HepG2 (cell line): ENCODE data around the gene MICAL3. TPM values are rescaled to one million over a fixed set of nuclear protein-coding genes. Genes with fewer than 3 reads are reported as not detected.

Experiments
- ATAC-seq: fragments of 200-7000 bp; cut with Tn5 transposase; 3 replicates; pipeline ENCODE4 v1.9.1; 2020; ENCODE audit warnings: mild to moderate bottlenecking, moderate library complexity
- BruUV-seq: library from RNA; stranded (reverse); fragments of 400-500 nt; replicated peaks from 2 replicates; lab custom pipeline; 2021; lab: Mats Ljungman, UMichigan
- CTCF ChIA-PET: fragments of 300-600 bp; formaldehyde crosslinking; extraction: SDS; loops from one replicate; lab custom pipeline; 2021; ENCODE audit warnings: low total read pairs, inconsistent platforms, low intra/inter-chr PET ratio; lab: Yijun Ruan, JAX
- POLR2A ChIA-PET: fragments of 350-600 bp; sonication (Branson Sonifier 250); formaldehyde crosslinking; loops from one replicate; lab custom pipeline; 2020; ENCODE audit warnings: antibody characterized with exemption, inconsistent platforms; lab: Yijun Ruan, JAX
- DNase-seq: peaks from one replicate; pipeline ENCODE4 v3.0.0-alpha.2; 2015; ENCODE audit warnings: low spot score
- FAIRE-seq: peaks from 3 replicates; lab custom pipeline; 2011; peaks lifted over from hg19 to GRCh38; lab: Jason Lieb, UNC
- H2AFZ ChIP-seq: one replicate; pipeline ENCODE4 v1.6.1; 2011; ENCODE audit warnings: low read length, inconsistent platforms
- H3K27ac ChIP-seq: fragments of 300-600 bp; 3 replicates; pipeline ENCODE4 v1.8.0; 2011; ENCODE audit warnings: mixed run types, mild to moderate bottlenecking, mixed read lengths, low read length, inconsistent platforms; ENCODE audit not compliant: insufficient read depth; ENCODE audit errors: extremely low read length
- H3K27me3 ChIP-seq, 2 experiments: fragments of 200-600 bp in 1 of 2; 2 replicates in 1 of 2; 3 replicates in 1 of 2; pipeline versions ENCODE4 v1.6.0 to v1.8.0; 2011; ENCODE audit warnings: low read length in 2 of 2, mild to moderate bottlenecking in 2 of 2, moderate library complexity in 2 of 2, inconsistent platforms in 1 of 2; ENCODE audit not compliant: insufficient read depth in 2 of 2, control insufficient read depth in 1 of 2
- H3K36me3 ChIP-seq, 2 experiments: fragments of 200-600 bp in 1 of 2; replicated peaks in 1 of 2; 2 replicates in 1 of 2; 3 replicates in 1 of 2; pipeline versions ENCODE4 v1.5.1 to v1.8.0; 2011; ENCODE audit warnings: low read length in 2 of 2, inconsistent platforms in 1 of 2; ENCODE audit not compliant: insufficient read depth in 2 of 2, control insufficient read depth in 1 of 2
- H3K4me1 ChIP-seq: 2 replicates; pipeline ENCODE4 v1.5.1; 2012; ENCODE audit warnings: low read length, inconsistent platforms; ENCODE audit not compliant: insufficient read depth
- H3K4me2 ChIP-seq: 2 replicates; pipeline ENCODE4 v1.6.0; 2011; ENCODE audit warnings: low read depth, low read length, inconsistent platforms
- H3K4me3 ChIP-seq, 3 experiments: fragments of 200-600 bp in 1 of 3; sonication (generic), shearing (Covaris generic) in 1 of 3; replicated peaks in 1 of 3; 2 replicates each; pipeline ENCODE4 v1.5.1; 2011 to 2016; ENCODE audit warnings: low read length in 3 of 3, inconsistent platforms in 2 of 3, low read depth in 2 of 3, mild to moderate bottlenecking in 2 of 3, control low read depth in 1 of 3, mixed read lengths in 1 of 3; ENCODE audit not compliant: insufficient read depth in 1 of 3
- H3K79me2 ChIP-seq: one replicate; pipeline ENCODE4 v1.6.1; 2011; ENCODE audit warnings: low read length, inconsistent platforms; ENCODE audit not compliant: insufficient read depth
- H3K9ac ChIP-seq: 2 replicates; pipeline ENCODE4 v1.6.0; 2011; ENCODE audit warnings: mild to moderate bottlenecking, low read depth, low read length, inconsistent platforms; ENCODE audit not compliant: insufficient read depth
- H3K9me3 ChIP-seq: 2 replicates; pipeline ENCODE4 v1.5.1; 2012; ENCODE audit warnings: mild to moderate bottlenecking, low read length
- H4K20me1 ChIP-seq: 2 replicates; pipeline ENCODE4 v1.6.0; 2011; ENCODE audit warnings: inconsistent platforms, mild to moderate bottlenecking, low read length, moderate library complexity; ENCODE audit not compliant: insufficient read depth
- NFKB2 ChIP-seq: sonication (generic); formaldehyde crosslinking; IDR thresholded peaks from 2 replicates; pipeline ENCODE4 v1.4.0; 2020; ENCODE audit warnings: missing genetic modification reagents, borderline replicate concordance
- SIN3B ChIP-seq: fragments of 150-350 bp; IDR thresholded peaks from 2 replicates; pipeline ENCODE4 v1.6.1; 2014; ENCODE audit warnings: low read length
- ZFP36 ChIP-seq: fragments of 150-350 bp; IDR thresholded peaks from 2 replicates; pipeline ENCODE4 v1.6.1; 2018; ENCODE audit warnings: borderline replicate concordance, low read length, low read depth; ENCODE audit not compliant: partially characterized antibody
- ZKSCAN1 ChIP-seq: fragments of 150-350 bp; IDR thresholded peaks from 2 replicates; pipeline ENCODE4 v1.6.1; 2014; ENCODE audit warnings: low read length
- ZNF10 ChIP-seq: sonication (generic); formaldehyde crosslinking; IDR thresholded peaks from 2 replicates; pipeline ENCODE4 v1.4.0; 2020; ENCODE audit warnings: mild to moderate bottlenecking, low read depth, missing genetic modification reagents, borderline replicate concordance
- ZNF44 ChIP-seq: sonication (generic); formaldehyde crosslinking; IDR thresholded peaks from 2 replicates; pipeline ENCODE4 v1.5.1; 2020; ENCODE audit warnings: mild to moderate bottlenecking, missing genetic modification reagents
- ZNF569 ChIP-seq: sonication (generic); formaldehyde crosslinking; IDR thresholded peaks from 2 replicates; pipeline ENCODE4 v1.5.0; 2020; ENCODE audit warnings: mild to moderate bottlenecking, missing genetic modification reagents, moderate library complexity, borderline replicate concordance
- ZNF777 ChIP-seq: sonication (generic); formaldehyde crosslinking; IDR thresholded peaks from 2 replicates; pipeline ENCODE4 v1.4.0; 2020; ENCODE audit warnings: missing genetic modification reagents
- WGBS: methylation state at CpG from one replicate; pipeline ENCODE4 v1.1.6; 2017; ENCODE audit warnings: low lambda C conversion rate; 5-methylcytosine and 5-hydroxymethylcytosine counted together
- in situ Hi-C: cut with HindIII; loops from 2 replicates; pipeline ENCODE4 v1.10.0; 2017; ENCODE audit warnings: low pct_unique_long_range_greater_than_20kb; ENCODE audit not compliant: extremely low pct_ligation_motif_present
- intact Hi-C: fragments of 100-400 bp; cut with micrococcal nuclease; formaldehyde crosslinking; loops from one replicate; pipeline ENCODE4 v1.10.0; 2022; ENCODE audit not compliant: unreplicated experiment
- polyA plus RNA-seq, 8 experiments: library from polyadenylated mRNA; depleted of rRNA in 3 of 8; stranded (reverse) in 7 of 8; unstranded in 1 of 8; fragments of >200 nt; fragmentation: Illumina TruSeq in 4 of 8; extraction: Trizol in 4 of 8; gene quantifications; 2 replicates each; pipeline versions ENCODE4 v1.2.1 to v1.2.3, GENCODE V29; 2011 to 2016; ENCODE audit warnings: low read depth in 4 of 8, missing spikeins in 1 of 8, mixed read lengths in 1 of 8; ENCODE audit not compliant: insufficient read depth in 1 of 8
- total RNA-seq, 5 experiments: library from RNA; depleted of rRNA; stranded (reverse); fragments of >200 nt; fragmentation: Illumina TruSeq; extraction: Trizol; gene quantifications; 2 replicates each; pipeline ENCODE4 v1.2.3, GENCODE V29; 2016; ENCODE audit warnings: low read depth in 1 of 5
- TF ChIP-seq, protein P1 (sequence below): fragments of 450-650 bp; IDR thresholded peaks from 2 replicates; pipeline ENCODE4 v1.6.1; 2017
- TF ChIP-seq, protein P2 (sequence below): sonication (generic); formaldehyde crosslinking; conservative IDR thresholded peaks from 2 replicates; pipeline ENCODE4 v1.4.0; 2020; ENCODE audit warnings: mild to moderate bottlenecking, missing genetic modification reagents, moderate library complexity
- TF ChIP-seq, protein P3 (sequence below): IDR thresholded peaks from 2 replicates; pipeline ENCODE4 v1.6.1; 2016; ENCODE audit warnings: missing compliant biosample characterization, missing genetic modification reagents, borderline replicate concordance

MICAL3 gene
- total and polyA plus RNA-seq, 2 of the 13 experiments (the other 11 are each of a cell fraction or from before 2014, with no cell fraction given): 5.3 to 12.5 TPM

DNA sequence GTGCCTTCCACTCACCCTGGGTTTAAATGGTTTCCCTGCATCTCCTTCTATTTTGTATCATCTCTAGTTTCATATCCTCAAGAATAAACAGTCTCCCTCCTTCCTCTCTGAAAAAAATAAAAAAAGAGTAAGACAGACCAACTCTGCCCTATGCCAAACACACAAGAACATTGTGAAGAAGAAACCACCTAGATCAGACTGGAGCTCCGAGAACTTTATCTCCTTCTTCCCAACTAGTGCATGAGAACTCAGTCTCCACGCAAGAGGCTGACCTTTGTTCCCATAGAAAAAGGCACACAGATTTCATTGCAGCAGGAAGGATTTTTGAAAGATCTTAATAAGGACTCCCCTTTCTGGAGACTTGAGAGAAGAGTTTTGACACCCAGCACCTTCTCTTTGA is 44.7 kb upstream of the MICAL3 start:
- Histone ChIP-seq H3K36me3 (no peaks in the 10 kb centered on the region), H3K4me3 (no peak overlapping the region), H3K9me3 (no peaks in the 10 kb centered on the region), H3K27me3 (no peaks in the 10 kb centered on the region), H3K27ac (no peak overlapping the region), H4K20me1 (no peaks in the 10 kb centered on the region), H2AFZ (no peak overlapping the region), H3K4me1 (peaks cover 74% of the 10 kb centered on the region), H3K4me2 (no peak overlapping the region), H3K79me2 (no peaks in the 10 kb centered on the region), H3K9ac (no peak overlapping the region)
- in situ Hi-C loops: no loop called here
- ChIA-PET POLR2A (interaction anchor here (1.2 to 2.2 kb wide), 5 partner anchors 8 to 33 kb away, joined by 3 to 16 read pairs (median 9); partner anchors contain the start of gene PEX26), CTCF (no interaction called here)
- no peak for DNase-seq
- no peak for FAIRE-seq
- WGBS: 10% methylated on average over 2 of the region's 2 CpGs
- no peak for ATAC-seq
- BruUV-seq: no TSS peak
- intact Hi-C loops: no loop called here
- TF ChIP-seq ZKSCAN1: no peak
- no peak for TF ChIP-seq ZNF44 (CRISPR knock-in tag)
- no peak for TF ChIP-seq SIN3B
- no peak for TF ChIP-seq NFKB2
- TF ChIP-seq ZNF569 (CRISPR knock-in tag): no peak
- no peak for TF ChIP-seq ZFP36
- TF ChIP-seq, protein P1, sequence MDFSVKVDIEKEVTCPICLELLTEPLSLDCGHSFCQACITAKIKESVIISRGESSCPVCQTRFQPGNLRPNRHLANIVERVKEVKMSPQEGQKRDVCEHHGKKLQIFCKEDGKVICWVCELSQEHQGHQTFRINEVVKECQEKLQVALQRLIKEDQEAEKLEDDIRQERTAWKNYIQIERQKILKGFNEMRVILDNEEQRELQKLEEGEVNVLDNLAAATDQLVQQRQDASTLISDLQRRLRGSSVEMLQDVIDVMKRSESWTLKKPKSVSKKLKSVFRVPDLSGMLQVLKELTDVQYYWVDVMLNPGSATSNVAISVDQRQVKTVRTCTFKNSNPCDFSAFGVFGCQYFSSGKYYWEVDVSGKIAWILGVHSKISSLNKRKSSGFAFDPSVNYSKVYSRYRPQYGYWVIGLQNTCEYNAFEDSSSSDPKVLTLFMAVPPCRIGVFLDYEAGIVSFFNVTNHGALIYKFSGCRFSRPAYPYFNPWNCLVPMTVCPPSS: no peak
- no peak for TF ChIP-seq ZNF10 (CRISPR knock-in tag)
- TF ChIP-seq, protein P2, sequence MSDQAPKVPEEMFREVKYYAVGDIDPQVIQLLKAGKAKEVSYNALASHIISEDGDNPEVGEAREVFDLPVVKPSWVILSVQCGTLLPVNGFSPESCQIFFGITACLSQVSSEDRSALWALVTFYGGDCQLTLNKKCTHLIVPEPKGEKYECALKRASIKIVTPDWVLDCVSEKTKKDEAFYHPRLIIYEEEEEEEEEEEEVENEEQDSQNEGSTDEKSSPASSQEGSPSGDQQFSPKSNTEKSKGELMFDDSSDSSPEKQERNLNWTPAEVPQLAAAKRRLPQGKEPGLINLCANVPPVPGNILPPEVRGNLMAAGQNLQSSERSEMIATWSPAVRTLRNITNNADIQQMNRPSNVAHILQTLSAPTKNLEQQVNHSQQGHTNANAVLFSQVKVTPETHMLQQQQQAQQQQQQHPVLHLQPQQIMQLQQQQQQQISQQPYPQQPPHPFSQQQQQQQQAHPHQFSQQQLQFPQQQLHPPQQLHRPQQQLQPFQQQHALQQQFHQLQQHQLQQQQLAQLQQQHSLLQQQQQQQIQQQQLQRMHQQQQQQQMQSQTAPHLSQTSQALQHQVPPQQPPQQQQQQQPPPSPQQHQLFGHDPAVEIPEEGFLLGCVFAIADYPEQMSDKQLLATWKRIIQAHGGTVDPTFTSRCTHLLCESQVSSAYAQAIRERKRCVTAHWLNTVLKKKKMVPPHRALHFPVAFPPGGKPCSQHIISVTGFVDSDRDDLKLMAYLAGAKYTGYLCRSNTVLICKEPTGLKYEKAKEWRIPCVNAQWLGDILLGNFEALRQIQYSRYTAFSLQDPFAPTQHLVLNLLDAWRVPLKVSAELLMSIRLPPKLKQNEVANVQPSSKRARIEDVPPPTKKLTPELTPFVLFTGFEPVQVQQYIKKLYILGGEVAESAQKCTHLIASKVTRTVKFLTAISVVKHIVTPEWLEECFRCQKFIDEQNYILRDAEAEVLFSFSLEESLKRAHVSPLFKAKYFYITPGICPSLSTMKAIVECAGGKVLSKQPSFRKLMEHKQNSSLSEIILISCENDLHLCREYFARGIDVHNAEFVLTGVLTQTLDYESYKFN (CRISPR knock-in tag): no peak
- TF ChIP-seq, protein P3, sequence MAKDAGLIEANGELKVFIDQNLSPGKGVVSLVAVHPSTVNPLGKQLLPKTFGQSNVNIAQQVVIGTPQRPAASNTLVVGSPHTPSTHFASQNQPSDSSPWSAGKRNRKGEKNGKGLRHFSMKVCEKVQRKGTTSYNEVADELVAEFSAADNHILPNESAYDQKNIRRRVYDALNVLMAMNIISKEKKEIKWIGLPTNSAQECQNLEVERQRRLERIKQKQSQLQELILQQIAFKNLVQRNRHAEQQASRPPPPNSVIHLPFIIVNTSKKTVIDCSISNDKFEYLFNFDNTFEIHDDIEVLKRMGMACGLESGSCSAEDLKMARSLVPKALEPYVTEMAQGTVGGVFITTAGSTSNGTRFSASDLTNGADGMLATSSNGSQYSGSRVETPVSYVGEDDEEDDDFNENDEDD (CRISPR knock-in tag): no peak
- no peak for TF ChIP-seq ZNF777 (CRISPR knock-in tag)
